H1 (cell line): ENCODE measurements around the gene SLC1A7. TPM values are rescaled to one million over a fixed set of nuclear protein-coding genes. Genes with fewer than 3 reads are reported as not detected.

Experiments
- CTCF ChIA-PET: fragments of 300-600 bp; sonication (Branson Sonifier 250); formaldehyde crosslinking; loops from one replicate; lab custom pipeline; 2021; ENCODE audit not compliant: partially characterized antibody; lab: Charles Lee
- POLR2A ChIA-PET: fragments of 300-600 bp; sonication (Branson Sonifier 250); formaldehyde crosslinking; loops from one replicate; lab custom pipeline; 2021; ENCODE audit warnings: inconsistent platforms; ENCODE audit not compliant: partially characterized antibody; lab: Charles Lee
- DNase-seq, 2 experiments: peaks; one replicate each; pipeline versions ENCODE4 v3.0.0 to v3.0.0-alpha.2; 2010 to 2022; ENCODE audit warnings: low spot score in 2 of 2, low read depth in 1 of 2, mixed read lengths in 1 of 2
- FAIRE-seq: peaks from 2 replicates; lab custom pipeline; 2011; peaks lifted over from hg19 to GRCh38; lab: Jason Lieb, UNC
- H2AFZ ChIP-seq: 2 replicates; pipeline ENCODE4 v1.8.1; 2012; ENCODE audit warnings: low read length, inconsistent platforms
- H2AK5ac ChIP-seq: 2 replicates; pipeline ENCODE4 v1.6.1; 2013; ENCODE audit warnings: low read depth, low read length
- H2BK120ac ChIP-seq: replicated peaks from 2 replicates; pipeline ENCODE3; 2013; ENCODE audit warnings: low read depth, low read length, inconsistent platforms
- H2BK12ac ChIP-seq: 2 replicates; pipeline ENCODE4 v1.6.1; 2013; ENCODE audit warnings: low read depth, low read length
- H2BK15ac ChIP-seq: 2 replicates; pipeline ENCODE4 v1.6.1; 2013; ENCODE audit warnings: low read length
- H2BK20ac ChIP-seq: 2 replicates; pipeline ENCODE4 v1.6.1; 2013; ENCODE audit warnings: low read length
- H2BK5ac ChIP-seq: 2 replicates; pipeline ENCODE4 v1.6.1; 2013; ENCODE audit warnings: low read depth, low read length
- H3K14ac ChIP-seq: 2 replicates; pipeline ENCODE4 v1.6.1; 2013; ENCODE audit warnings: inconsistent platforms; ENCODE audit not compliant: insufficient read length
- H3K18ac ChIP-seq: 2 replicates; pipeline ENCODE4 v1.6.1; 2013; ENCODE audit warnings: low read length; ENCODE audit errors: extremely low read depth
- H3K23ac ChIP-seq: 2 replicates; pipeline ENCODE4 v1.6.1; 2013; ENCODE audit warnings: inconsistent platforms; ENCODE audit not compliant: insufficient read length
- H3K23me2 ChIP-seq: 2 replicates; pipeline ENCODE4 v1.6.1; 2013; ENCODE audit warnings: low read depth, low read length
- H3K27ac ChIP-seq: 2 replicates; pipeline ENCODE4 v1.6.1; 2011; ENCODE audit warnings: low read depth, low read length, inconsistent platforms
- H3K27me3 ChIP-seq, 4 experiments: replicated peaks in 1 of 4; 1 replicate in 1 of 4; 2 replicates in 3 of 4; pipeline versions ENCODE4 v1.6.1 to v1.8.1; 2011 to 2013; ENCODE audit warnings: low read length in 3 of 4, mild to moderate bottlenecking in 3 of 4, inconsistent platforms in 2 of 4, mixed read lengths in 2 of 4, moderate library complexity in 1 of 4; ENCODE audit not compliant: control insufficient read depth in 3 of 4, insufficient read depth in 3 of 4; ENCODE audit errors: extremely low read depth in 1 of 4
- H3K36me3 ChIP-seq, 4 experiments: 2 replicates each; pipeline versions ENCODE4 v1.6.1 to v1.8.1; 2011 to 2013; ENCODE audit warnings: mild to moderate bottlenecking in 4 of 4, low read length in 3 of 4, moderate library complexity in 2 of 4, control low read depth in 1 of 4, inconsistent platforms in 1 of 4; ENCODE audit not compliant: insufficient read depth in 4 of 4, control insufficient read depth in 2 of 4
- H3K4ac ChIP-seq: replicated peaks from 2 replicates; pipeline ENCODE3; 2013; ENCODE audit warnings: low read length, low read depth, mixed read lengths, inconsistent platforms; ENCODE audit not compliant: insufficient read length
- H3K4me1 ChIP-seq, 4 experiments: replicated peaks in 1 of 4; 1 replicate in 1 of 4; 2 replicates in 3 of 4; pipeline versions ENCODE4 v1.6.1 to v1.8.1; 2011 to 2013; ENCODE audit warnings: low read length in 3 of 4, inconsistent platforms in 2 of 4, mixed read lengths in 1 of 4; ENCODE audit not compliant: insufficient read depth in 4 of 4, control insufficient read depth in 3 of 4
- H3K4me2 ChIP-seq, 2 experiments: 2 replicates each; pipeline versions ENCODE4 v1.6.1 to v1.8.1; 2011 to 2013; ENCODE audit warnings: low read depth in 2 of 2, low read length in 2 of 2, control low read depth in 1 of 2, inconsistent platforms in 1 of 2, mild to moderate bottlenecking in 1 of 2; ENCODE audit not compliant: insufficient read depth in 1 of 2
- H3K4me3 ChIP-seq, 4 experiments: fragments of 200-600, 300-600 bp in 1 of 4; sonication (generic), shearing (Covaris generic), sonication (Bioruptor Twin) in 1 of 4; 2 replicates each; pipeline versions ENCODE4 v1.5.1 to v1.8.1; 2011 to 2016; ENCODE audit warnings: low read length in 4 of 4, low read depth in 3 of 4, control low read depth in 2 of 4, inconsistent platforms in 2 of 4, mild to moderate bottlenecking in 2 of 4, mixed read lengths in 1 of 4, moderate library complexity in 1 of 4; ENCODE audit not compliant: insufficient read depth in 2 of 4; ENCODE audit errors: extremely low read depth in 1 of 4
- H3K56ac ChIP-seq: replicated peaks from 2 replicates; pipeline ENCODE3; 2013; ENCODE audit warnings: low read depth, mild to moderate bottlenecking, mixed read lengths, low read length, inconsistent platforms; ENCODE audit not compliant: insufficient read length
- H3K79me1 ChIP-seq: 2 replicates; pipeline ENCODE4 v1.6.1; 2013; ENCODE audit warnings: low read depth, low read length, control low read depth
- H3K79me2 ChIP-seq, 2 experiments: 2 replicates each; pipeline versions ENCODE4 v1.6.1 to v1.8.1; 2012 to 2013; ENCODE audit warnings: low read length in 2 of 2, mild to moderate bottlenecking in 2 of 2, inconsistent platforms in 1 of 2; ENCODE audit not compliant: insufficient read depth in 2 of 2, control insufficient read depth in 1 of 2
- H3K9ac ChIP-seq, 4 experiments: replicated peaks in 1 of 4; 1 replicate in 1 of 4; 2 replicates in 3 of 4; pipeline versions ENCODE4 v1.6.1 to v1.8.1; 2011 to 2013; ENCODE audit warnings: low read depth in 3 of 4, low read length in 3 of 4, control low read depth in 2 of 4, mild to moderate bottlenecking in 2 of 4, moderate library complexity in 2 of 4, inconsistent platforms in 1 of 4; ENCODE audit errors: extremely low read depth in 1 of 4
- H3K9me3 ChIP-seq, 2 experiments: 2 replicates each; pipeline versions ENCODE4 v1.6.1 to v1.8.1; 2012 to 2013; ENCODE audit warnings: mild to moderate bottlenecking in 2 of 2, moderate library complexity in 2 of 2, control low read depth in 1 of 2, inconsistent platforms in 1 of 2, low read depth in 1 of 2, low read length in 1 of 2, mixed read lengths in 1 of 2; ENCODE audit not compliant: insufficient read depth in 2 of 2
- H4K20me1 ChIP-seq, 2 experiments: replicated peaks in 1 of 2; 2 replicates each; pipeline versions ENCODE3 to v1.8.1; 2011 to 2013; ENCODE audit warnings: inconsistent platforms in 2 of 2, low read length in 2 of 2, mild to moderate bottlenecking in 1 of 2; ENCODE audit not compliant: insufficient read depth in 2 of 2, control insufficient read depth in 1 of 2
- H4K5ac ChIP-seq: 2 replicates; pipeline ENCODE4 v1.6.1; 2013; ENCODE audit warnings: low read length, low read depth, mixed read lengths, inconsistent platforms; ENCODE audit not compliant: insufficient read length
- H4K8ac ChIP-seq: 2 replicates; pipeline ENCODE4 v1.8.0; 2013; ENCODE audit warnings: mild to moderate bottlenecking, moderate library complexity, low read length, inconsistent platforms; ENCODE audit not compliant: insufficient read depth; ENCODE audit errors: extremely low read depth
- H4K91ac ChIP-seq: replicated peaks from 2 replicates; pipeline ENCODE3; 2013; ENCODE audit warnings: low read length, mixed read lengths, inconsistent platforms; ENCODE audit not compliant: insufficient read length
- RAD21 ChIP-seq, 2 experiments: IDR thresholded peaks in 1 of 2; conservative IDR thresholded peaks in 1 of 2; 2 replicates each; pipeline ENCODE4 v1.6.1; 2011; ENCODE audit warnings: low read depth in 2 of 2, low read length in 2 of 2, improper control_type of control experiment in 1 of 2, inconsistent platforms in 1 of 2, mild to moderate bottlenecking in 1 of 2, moderate library complexity in 1 of 2
- TAF1 ChIP-seq: IDR thresholded peaks from 2 replicates; pipeline ENCODE4 v1.6.1; 2011; ENCODE audit warnings: mild to moderate bottlenecking, low read depth, low read length
- WGBS, 2 experiments: shearing (Covaris generic) in 1 of 2; methylation state at CpG; one replicate each; pipeline versions ENCODE4 v1.1.6 to v1.1.7; 2013 to 2015; ENCODE audit warnings: low lambda C conversion rate in 2 of 2, mixed read lengths in 2 of 2, inconsistent platforms in 1 of 2, low coverage in 1 of 2, missing lambda C conversion rate in 1 of 2; ENCODE audit not compliant: insufficient replicate concordance in 2 of 2, insufficient coverage in 1 of 2, insufficient read length in 1 of 2; ENCODE audit errors: extremely low coverage in 1 of 2, missing lambda C conversion rate in 1 of 2; 5-methylcytosine and 5-hydroxymethylcytosine counted together
- polyA plus RNA-seq, 7 experiments: library from polyadenylated mRNA; depleted of rRNA in 3 of 7; stranded (reverse) in 5 of 7; unstranded in 2 of 7; fragments of >200 nt in 5 of 7; fragments of 200-250 nt in 2 of 7; gene quantifications; 1 replicate in 5 of 7; 2 replicates in 1 of 7; 4 replicates in 1 of 7; pipeline versions ENCODE4 v1.2.1 to v1.2.3, GENCODE V29; 2011 to 2013; ENCODE audit warnings: missing spikeins in 2 of 7, mixed read lengths in 2 of 7
- total RNA-seq: library from RNA; stranded (reverse); fragmentation: NEBNext Ultra II Directional; extraction: Animal tissue kit (Norgen Biotek cat#: 25700); gene quantifications from 2 replicates; pipeline ENCODE4 v1.2.1, GENCODE V29; 2021
- TF ChIP-seq, protein P1 (sequence below), 3 experiments: IDR thresholded peaks; 1 replicate in 2 of 3; 2 replicates in 1 of 3; pipeline versions ENCODE4 v1.5.1 to v1.6.1; 2011; ENCODE audit warnings: low read length in 3 of 3, mild to moderate bottlenecking in 3 of 3, inconsistent platforms in 2 of 3, low read depth in 1 of 3, moderate library complexity in 1 of 3; ENCODE audit not compliant: insufficient read depth in 1 of 3; ENCODE audit errors: control extremely low read depth in 1 of 3

The SLC1A7 gene
- total and polyA plus RNA-seq, 2 of the 8 experiments (the other 6 are each of a cell fraction or from before 2014, with no cell fraction given), result not detected

DNA sequence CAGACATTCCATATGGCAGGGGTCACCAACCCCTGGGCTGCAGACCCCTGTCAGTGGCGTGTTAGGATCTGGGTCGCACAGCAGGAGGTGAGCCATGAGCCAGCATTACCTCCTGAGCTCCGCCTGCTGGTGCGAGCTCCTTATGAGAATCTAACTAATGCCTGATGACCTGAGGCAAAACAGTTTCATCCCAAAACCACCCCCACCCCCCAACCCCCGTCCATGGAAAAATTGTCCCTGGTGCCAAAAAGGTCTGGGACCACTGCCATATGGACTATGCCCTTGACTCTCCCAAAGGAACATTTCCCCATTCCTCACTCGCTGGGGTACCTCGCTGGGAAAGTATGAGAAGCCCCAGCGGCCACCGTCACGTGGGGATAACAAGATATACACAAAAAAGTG lies 47.8 kb upstream of the SLC1A7 start:
- H4K91ac ChIP-seq, result no peak overlapping the region

More for the DNA sequence above, 47.8 kb upstream of the SLC1A7 start:
- Histone ChIP-seq H3K9ac (no peak overlapping the region), H3K18ac (no peak overlapping the region), H3K79me2 (no peaks in the 10 kb centered on the region), H4K20me1 (no peaks in the 10 kb centered on the region), H3K27me3 (no peaks in the 10 kb centered on the region; a peak in 1 of 7 replicates), H3K4ac (no peak overlapping the region), H3K23ac (no peak overlapping the region), H3K14ac (no peak overlapping the region), H2AFZ (no peak overlapping the region), H3K27ac (no peak overlapping the region), H3K79me1 (no peaks in the 10 kb centered on the region), H3K4me2 (no peak overlapping the region), H3K23me2 (no peaks in the 10 kb centered on the region), H2BK15ac (no peak overlapping the region), H4K5ac (no peak overlapping the region), H2BK12ac (no peak overlapping the region), H2BK120ac (no peak overlapping the region), H3K4me3 (no peak overlapping the region), H3K9me3 (no peaks in the 10 kb centered on the region), H2BK20ac (no peak overlapping the region), H3K4me1 (no peaks in the 10 kb centered on the region), H2AK5ac (no peak overlapping the region), H4K8ac (no peak overlapping the region), H2BK5ac (no peak overlapping the region), H3K36me3 (no peaks in the 10 kb centered on the region), H3K56ac (no peak overlapping the region)
- ChIA-PET CTCF (interaction anchor here (0.7 to 2.0 kb wide), 7 partner anchors 9 to 288 kb away, joined by 3 to 6 read pairs (median 3); no protein-coding TSS in a partner anchor), POLR2A (no interaction called here)
- no peak for DNase-seq
- WGBS, 2 experiments, result 76% methylated on average over 10 of the region's 10 CpGs; no CpG with 5 or more reads in 1 of the 2 experiments
- no peak for FAIRE-seq
- TF ChIP-seq, protein P1, sequence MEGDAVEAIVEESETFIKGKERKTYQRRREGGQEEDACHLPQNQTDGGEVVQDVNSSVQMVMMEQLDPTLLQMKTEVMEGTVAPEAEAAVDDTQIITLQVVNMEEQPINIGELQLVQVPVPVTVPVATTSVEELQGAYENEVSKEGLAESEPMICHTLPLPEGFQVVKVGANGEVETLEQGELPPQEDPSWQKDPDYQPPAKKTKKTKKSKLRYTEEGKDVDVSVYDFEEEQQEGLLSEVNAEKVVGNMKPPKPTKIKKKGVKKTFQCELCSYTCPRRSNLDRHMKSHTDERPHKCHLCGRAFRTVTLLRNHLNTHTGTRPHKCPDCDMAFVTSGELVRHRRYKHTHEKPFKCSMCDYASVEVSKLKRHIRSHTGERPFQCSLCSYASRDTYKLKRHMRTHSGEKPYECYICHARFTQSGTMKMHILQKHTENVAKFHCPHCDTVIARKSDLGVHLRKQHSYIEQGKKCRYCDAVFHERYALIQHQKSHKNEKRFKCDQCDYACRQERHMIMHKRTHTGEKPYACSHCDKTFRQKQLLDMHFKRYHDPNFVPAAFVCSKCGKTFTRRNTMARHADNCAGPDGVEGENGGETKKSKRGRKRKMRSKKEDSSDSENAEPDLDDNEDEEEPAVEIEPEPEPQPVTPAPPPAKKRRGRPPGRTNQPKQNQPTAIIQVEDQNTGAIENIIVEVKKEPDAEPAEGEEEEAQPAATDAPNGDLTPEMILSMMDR (IDR thresholded peaks at IDR 0.05; ENCODE audit: control extremely low read depth in 1 of 3, insufficient read depth in 1 of 3, low read depth in 1 of 3, low read length in 3 of 3), result peak in 2 of 3 experiments; percentile 19 to 20; a peak in 2 of 4 replicates
- TF ChIP-seq RAD21 (IDR thresholded peaks at IDR 0.05 in 1 of 2, conservative IDR thresholded peaks at IDR 0.05 in 1 of 2; ENCODE audit: low read depth in 2 of 2, low read length in 2 of 2), result peak in 1 of 2 experiments; percentile 24; a peak in 1 of 4 replicates
- TF ChIP-seq TAF1, result no peak
